22Rv1 (cell line): Measurements from ENCODE around the gene KCNH1.
"Not testable (repeated sequence)": the region's sequence is repeated elsewhere in the genome, so short reads cannot be mapped to it uniquely, and the experiment has no call there.

ENCODE experiments used
- H3K27ac ChIP-seq: fragments of 450-650 bp; 2 replicates; pipeline ENCODE4 v1.5.1; 2017
- ZFX ChIP-seq: fragments of 450-650 bp; IDR thresholded peaks from 2 replicates; pipeline ENCODE4 v1.6.1; 2017; ENCODE audit warnings: antibody characterized with exemption, borderline replicate concordance
- TF ChIP-seq, protein P1 (sequence below): fragments of 450-650 bp; IDR thresholded peaks from 2 replicates; pipeline ENCODE4 v1.5.1; 2017; ENCODE audit warnings: mild to moderate bottlenecking

KCNH1 gene

DNA sequence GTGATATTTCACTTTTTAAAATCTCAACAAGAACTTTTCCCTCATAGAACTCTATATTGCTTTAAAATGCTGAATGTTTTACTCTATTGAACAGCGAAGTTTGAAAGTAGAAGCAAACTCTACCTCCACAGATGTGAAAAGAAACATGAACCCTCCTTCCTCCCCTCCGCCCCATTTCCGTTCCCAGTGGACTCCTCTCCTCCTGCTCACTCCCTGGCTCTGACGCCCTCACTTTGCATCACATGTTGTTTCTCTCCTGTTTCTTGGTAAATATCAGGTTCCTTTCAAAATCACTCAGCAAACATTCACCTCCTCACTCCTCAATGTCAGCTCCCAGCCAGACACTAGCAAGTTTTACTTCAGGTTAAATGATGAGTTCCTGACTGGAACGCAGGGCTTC, 34.6 kb downstream of the KCNH1 start:
- no peak for TF ChIP-seq ZFX
- TF ChIP-seq, protein P1, sequence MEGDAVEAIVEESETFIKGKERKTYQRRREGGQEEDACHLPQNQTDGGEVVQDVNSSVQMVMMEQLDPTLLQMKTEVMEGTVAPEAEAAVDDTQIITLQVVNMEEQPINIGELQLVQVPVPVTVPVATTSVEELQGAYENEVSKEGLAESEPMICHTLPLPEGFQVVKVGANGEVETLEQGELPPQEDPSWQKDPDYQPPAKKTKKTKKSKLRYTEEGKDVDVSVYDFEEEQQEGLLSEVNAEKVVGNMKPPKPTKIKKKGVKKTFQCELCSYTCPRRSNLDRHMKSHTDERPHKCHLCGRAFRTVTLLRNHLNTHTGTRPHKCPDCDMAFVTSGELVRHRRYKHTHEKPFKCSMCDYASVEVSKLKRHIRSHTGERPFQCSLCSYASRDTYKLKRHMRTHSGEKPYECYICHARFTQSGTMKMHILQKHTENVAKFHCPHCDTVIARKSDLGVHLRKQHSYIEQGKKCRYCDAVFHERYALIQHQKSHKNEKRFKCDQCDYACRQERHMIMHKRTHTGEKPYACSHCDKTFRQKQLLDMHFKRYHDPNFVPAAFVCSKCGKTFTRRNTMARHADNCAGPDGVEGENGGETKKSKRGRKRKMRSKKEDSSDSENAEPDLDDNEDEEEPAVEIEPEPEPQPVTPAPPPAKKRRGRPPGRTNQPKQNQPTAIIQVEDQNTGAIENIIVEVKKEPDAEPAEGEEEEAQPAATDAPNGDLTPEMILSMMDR, result no peak
- H3K27ac ChIP-seq, result no peak overlapping the region

DNA sequence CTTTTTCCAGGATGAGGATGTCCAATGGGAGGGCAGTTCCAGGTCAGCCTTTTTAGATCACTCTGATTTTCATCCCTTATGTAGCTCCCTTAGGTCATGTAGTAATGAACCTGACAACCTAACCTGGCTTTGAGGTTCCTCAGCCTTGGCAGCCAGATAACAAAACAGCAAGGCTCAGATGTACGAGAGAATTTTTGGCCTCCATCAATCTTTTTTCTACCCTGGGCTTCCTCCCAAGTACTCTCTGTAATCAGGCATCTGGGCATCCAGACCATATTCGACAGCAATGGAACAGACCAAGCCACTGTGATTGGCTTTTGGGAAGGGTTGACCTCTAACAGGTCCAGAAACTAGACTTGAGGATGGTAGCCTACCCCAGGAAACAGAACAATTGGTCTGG, 38.6 kb downstream of the KCNH1 start:
- TF ChIP-seq ZFX, result no peak
- TF ChIP-seq, protein P1, result no peak

DNA sequence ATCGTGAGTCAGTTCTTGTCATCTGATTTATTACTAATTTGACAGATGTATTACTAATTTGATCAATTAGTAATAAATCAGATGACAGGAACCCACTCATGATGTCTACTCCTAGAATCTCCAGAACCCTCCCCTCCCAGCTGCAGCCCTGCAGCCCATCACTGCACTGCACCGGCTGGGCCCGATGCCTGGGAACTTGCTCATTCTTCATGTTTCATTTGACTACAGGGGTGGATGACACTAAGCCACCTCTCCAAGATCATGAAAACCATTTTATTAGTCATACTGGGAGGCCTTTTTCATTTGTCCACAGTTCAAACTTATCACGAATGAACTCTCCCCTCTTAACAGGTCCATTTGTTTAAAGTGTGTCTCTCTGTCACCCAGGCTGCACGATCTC, 41.0 kb downstream of the KCNH1 start:
- no peak for TF ChIP-seq ZFX
- TF ChIP-seq, protein P1, result no peak
- no peak overlapping the region for H3K27ac ChIP-seq

More for the DNA sequence above, 38.6 kb downstream of the KCNH1 start:
- H3K27ac ChIP-seq, result no peak overlapping the region

DNA sequence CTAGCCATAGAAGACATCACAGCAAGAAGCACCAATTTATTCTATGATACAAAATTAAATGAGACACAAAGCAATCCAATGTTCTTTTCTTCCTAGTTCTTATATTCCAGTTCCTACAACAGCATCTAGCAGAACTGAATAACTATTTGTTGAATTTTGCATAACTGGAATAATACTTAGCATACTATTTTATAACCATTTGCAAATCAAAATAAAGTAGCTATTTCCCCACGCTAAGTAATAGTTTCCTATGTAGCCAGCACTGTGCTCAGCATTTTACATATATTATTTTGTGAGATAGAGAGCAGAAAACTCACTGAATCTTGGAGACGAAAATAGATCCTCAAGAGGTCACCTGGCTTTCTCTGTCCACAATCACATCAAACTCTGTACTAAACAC, 42.1 kb downstream of the KCNH1 start:
- no peak for TF ChIP-seq ZFX
- TF ChIP-seq, protein P1, result no peak
- H3K27ac ChIP-seq, result no peak overlapping the region

DNA sequence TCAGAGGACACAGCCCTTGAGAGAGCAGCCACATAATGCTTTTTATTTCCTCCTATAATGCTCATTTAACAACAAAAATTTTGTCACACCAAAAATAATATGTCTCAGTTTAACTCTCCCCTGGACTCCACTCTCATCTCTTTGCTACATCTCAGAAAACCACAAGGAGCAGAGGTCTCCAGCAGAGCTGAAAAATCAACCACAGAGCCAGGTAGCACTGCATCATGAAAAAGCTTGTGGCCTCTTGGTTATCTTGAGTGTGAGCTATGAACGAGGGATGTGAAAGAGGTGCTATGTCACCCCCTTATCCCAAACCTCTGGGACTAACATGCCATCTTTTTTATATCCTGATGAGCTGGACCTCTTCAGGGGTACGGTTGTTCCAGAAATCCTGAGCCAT, 44.4 kb downstream of the KCNH1 start:
- TF ChIP-seq, protein P1, result no peak
- TF ChIP-seq ZFX, result no peak
- H3K27ac ChIP-seq, result no peak overlapping the region

DNA sequence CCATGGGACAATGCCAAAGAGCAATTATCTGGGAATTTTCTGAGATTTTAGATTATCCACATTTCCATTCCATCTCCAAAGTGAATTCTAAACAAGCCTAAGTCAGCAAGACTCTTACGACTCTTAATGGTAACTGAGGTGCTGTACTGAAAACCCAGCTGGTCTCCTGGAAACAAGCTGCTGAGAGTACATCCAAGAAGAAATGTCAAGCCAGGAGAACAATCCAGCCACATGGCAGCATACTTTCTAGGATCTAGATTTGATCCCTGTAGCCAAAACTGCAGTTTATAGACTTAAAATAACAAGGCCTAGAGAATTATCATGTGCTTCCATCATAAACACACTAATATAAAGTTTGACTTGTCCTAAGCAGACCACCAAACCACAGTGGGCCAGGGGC, 45.8 kb downstream of the KCNH1 start:
- TF ChIP-seq, protein P1, result no peak
- TF ChIP-seq ZFX, result no peak
- no peak overlapping the region for H3K27ac ChIP-seq

DNA sequence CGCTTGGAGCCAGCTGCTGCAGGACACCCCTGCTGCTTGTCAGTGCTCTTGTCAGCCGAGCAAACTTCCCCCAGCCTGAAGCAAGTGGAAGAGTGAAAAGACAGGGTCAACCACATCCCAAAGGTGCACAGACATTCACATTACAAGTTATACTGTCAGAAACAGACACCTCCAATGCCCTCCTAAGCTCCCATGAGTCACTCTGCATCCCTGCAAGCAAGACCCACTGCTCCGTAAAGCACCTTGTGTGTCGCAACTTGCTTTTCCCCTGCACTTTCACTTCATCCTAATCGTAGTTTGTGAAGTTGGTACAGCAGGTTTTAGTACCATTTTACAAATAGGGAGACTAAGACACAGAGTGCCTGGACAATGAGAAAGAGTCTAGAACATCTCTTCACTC, 51.1 kb downstream of the KCNH1 start:
- H3K27ac ChIP-seq, result no peak overlapping the region
- no peak for TF ChIP-seq ZFX
- TF ChIP-seq, protein P1, result no peak

DNA sequence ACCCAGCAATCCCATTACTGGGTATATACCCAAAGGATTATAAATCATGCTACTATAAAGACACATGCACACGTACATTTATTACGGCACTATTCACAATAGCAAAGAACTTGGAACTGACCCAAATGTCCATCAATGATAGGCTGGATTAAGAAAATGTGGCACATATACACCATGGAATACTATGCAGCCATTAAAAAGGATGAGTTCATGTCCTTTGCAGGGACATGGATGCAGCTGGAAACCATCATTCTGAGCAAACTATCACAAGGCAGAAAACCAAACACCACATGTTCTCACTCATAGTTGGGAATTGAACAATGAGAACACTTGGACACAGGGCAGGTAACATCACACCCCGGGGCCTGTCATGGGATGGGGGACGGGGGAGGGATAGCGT, 52.5 kb downstream of the KCNH1 start:
- H3K27ac ChIP-seq, result not testable (repeated sequence)
